ENCODE results near the gene SMIM41.

DNA sequence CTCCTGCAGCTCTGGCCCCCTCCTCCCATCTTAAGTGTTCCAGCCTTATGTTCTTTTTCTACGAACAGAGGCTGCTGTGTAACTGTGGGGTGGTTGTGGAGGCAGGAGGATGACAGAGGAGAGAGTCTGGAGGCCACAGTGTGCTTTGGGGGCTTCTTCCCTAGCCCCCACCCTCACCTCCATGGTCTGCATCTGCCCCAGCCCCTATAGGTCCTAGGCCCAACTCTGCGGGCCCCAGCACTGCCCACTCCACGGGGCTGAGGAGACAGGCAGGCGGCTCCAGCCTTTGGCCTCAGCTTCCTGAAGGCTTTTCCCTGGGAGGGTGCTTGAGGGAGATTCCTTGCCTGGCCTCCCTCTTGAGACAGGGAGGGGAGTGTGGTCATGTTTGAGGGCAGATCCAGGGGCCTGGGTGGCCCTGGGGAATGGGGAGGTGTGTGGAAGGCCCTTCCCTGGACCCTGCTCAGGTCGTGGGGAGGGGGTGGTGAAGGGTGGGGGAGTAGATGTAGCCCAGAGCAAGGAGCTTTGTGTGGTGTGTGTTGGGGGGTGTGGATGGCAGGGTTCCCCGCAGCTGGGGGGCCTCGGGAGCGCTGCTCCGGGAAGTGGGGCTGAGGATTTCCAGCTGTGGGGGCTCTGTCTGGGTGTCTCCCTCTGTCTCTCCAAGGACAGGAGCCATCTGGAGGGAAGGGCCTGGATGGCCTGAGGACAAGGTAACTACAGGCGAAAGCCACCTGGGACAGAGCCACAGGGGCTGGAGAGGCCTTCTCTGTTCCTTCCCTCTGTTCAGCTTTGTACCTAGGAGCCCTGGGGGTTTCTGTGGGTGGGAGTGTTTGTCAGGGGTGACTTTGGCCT is 1.1 kb downstream of the SMIM41 start:
- TF ChIP-seq, protein P1, sequence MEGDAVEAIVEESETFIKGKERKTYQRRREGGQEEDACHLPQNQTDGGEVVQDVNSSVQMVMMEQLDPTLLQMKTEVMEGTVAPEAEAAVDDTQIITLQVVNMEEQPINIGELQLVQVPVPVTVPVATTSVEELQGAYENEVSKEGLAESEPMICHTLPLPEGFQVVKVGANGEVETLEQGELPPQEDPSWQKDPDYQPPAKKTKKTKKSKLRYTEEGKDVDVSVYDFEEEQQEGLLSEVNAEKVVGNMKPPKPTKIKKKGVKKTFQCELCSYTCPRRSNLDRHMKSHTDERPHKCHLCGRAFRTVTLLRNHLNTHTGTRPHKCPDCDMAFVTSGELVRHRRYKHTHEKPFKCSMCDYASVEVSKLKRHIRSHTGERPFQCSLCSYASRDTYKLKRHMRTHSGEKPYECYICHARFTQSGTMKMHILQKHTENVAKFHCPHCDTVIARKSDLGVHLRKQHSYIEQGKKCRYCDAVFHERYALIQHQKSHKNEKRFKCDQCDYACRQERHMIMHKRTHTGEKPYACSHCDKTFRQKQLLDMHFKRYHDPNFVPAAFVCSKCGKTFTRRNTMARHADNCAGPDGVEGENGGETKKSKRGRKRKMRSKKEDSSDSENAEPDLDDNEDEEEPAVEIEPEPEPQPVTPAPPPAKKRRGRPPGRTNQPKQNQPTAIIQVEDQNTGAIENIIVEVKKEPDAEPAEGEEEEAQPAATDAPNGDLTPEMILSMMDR (IDR thresholded peaks at IDR 0.05) = no peak
- no peak for TF ChIP-seq ZFX (IDR thresholded peaks at IDR 0.05; ENCODE audit: borderline replicate concordance)

Measured in 22Rv1 (cell line).